Kidney (tissue), 14 donors: ENCODE results near the gene ANKRD6. TPM values are rescaled to one million over a fixed set of nuclear protein-coding genes. Genes with fewer than 3 reads are reported as not detected.

Experiments used
- DNase-seq, 5 donors: peaks; one replicate each; pipeline ENCODE4 v3.0.0-alpha.2; 2013 to 2020
- FAIRE-seq: peaks from 2 replicates; lab custom pipeline; 2012; peaks lifted over from hg19 to GRCh38; lab: Jason Lieb, UNC
- H3K27ac ChIP-seq, 2 donors: one replicate each; pipeline ENCODE4 v1.7.0; 2013; ENCODE audit warnings: low read depth in 2 of 2, low read length in 2 of 2, inconsistent platforms in 1 of 2
- H3K27me3 ChIP-seq: one replicate; pipeline ENCODE4 v1.7.1; 2013; ENCODE audit warnings: low read length, inconsistent platforms; ENCODE audit not compliant: control insufficient read depth, insufficient read depth
- H3K36me3 ChIP-seq, 3 donors: one replicate each; pipeline versions ENCODE4 v1.7.0 to v1.7.1; 2013; ENCODE audit warnings: low read length in 3 of 3, control low read depth in 1 of 3, inconsistent platforms in 1 of 3; ENCODE audit not compliant: insufficient read depth in 3 of 3, control insufficient read depth in 2 of 3
- H3K4me1 ChIP-seq, 3 donors: one replicate each; pipeline versions ENCODE4 v1.7.0 to v1.7.1; 2013; ENCODE audit warnings: low read length in 3 of 3, inconsistent platforms in 1 of 3, low read depth in 1 of 3; ENCODE audit not compliant: control insufficient read depth in 2 of 3, insufficient read depth in 2 of 3
- H3K4me3 ChIP-seq, 3 donors: one replicate each; pipeline versions ENCODE4 v1.7.0 to v1.8.1; 2013; ENCODE audit warnings: low read length in 3 of 3, control low read depth in 1 of 3, inconsistent platforms in 1 of 3
- H3K9ac ChIP-seq, 3 donors: one replicate each; pipeline versions ENCODE4 v1.7.0 to v1.7.1; 2013; ENCODE audit warnings: low read length in 3 of 3, control low read depth in 1 of 3, inconsistent platforms in 1 of 3
- H3K9me3 ChIP-seq, 3 donors: one replicate each; pipeline versions ENCODE4 v1.7.0 to v1.7.1; 2013; ENCODE audit warnings: low read length in 3 of 3, control low read depth in 1 of 3, inconsistent platforms in 1 of 3; ENCODE audit not compliant: control insufficient read depth in 2 of 3, insufficient read depth in 1 of 3
- intact Hi-C: fragments of 100-400 bp; cut with DNase I; formaldehyde crosslinking; loops from one replicate; pipeline ENCODE4 v1.11.1; 2022
- polyA plus RNA-seq: library from polyadenylated mRNA; stranded (reverse); fragments of 350-450 nt; fragmentation: Illumina TruSeq; extraction: RNeasy Lipid Tissue Mini Kit (QIAGEN cat#74804); gene quantifications from one replicate; pipeline ENCODE4 v1.2.3, GENCODE V29; 2014; ENCODE audit warnings: low read depth, low replicate concordance; ENCODE audit not compliant: insufficient read depth
- total RNA-seq: library from RNA; stranded (reverse); fragmentation: NEBNext Ultra II Directional; extraction: Animal tissue kit (Norgen Biotek cat#: 25700); gene quantifications from one replicate; pipeline ENCODE4 v1.2.1, GENCODE V29; 2021
- TF ChIP-seq, protein P1 (sequence below): IDR thresholded peaks from 3 replicates; pipeline ENCODE4 v1.5.1; 2012; ENCODE audit warnings: mild to moderate bottlenecking, moderate library complexity, borderline replicate concordance; ENCODE audit not compliant: insufficient read depth; ENCODE audit errors: extremely low read depth
- donor health status: control.
- donor health status: control.
- donor health status: control.
- donor health status: control.
- donor health status: control.
- donor health status: DM: yes; HTN: yes; CAD: no.
- donor health status: Normal renal cell carcinoma (clear cell type).

The ANKRD6 gene
- total and polyA plus RNA-seq, 2 donors from 2014 or later = 10.3 to 29.5 TPM

DNA sequence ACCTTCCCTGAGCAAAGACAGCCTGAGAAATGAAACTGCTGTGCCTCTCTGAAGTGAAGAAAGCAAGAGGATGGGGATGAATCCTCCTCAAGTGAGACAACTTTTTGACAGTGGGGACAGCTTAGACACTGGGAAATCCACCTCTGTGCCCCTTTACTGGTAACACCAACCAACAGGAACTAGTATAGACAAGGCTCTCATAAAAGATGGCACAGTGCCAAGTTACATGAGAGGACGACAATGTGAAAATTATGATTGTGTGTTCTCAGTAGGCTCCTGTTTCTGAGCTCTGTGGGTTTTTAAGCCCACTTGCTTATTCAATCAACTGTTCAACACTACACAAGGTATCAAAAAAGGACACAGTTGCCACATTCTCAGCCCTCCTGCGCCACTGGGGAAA lies 247.2 kb downstream of the ANKRD6 start:
- no peak for DNase-seq
- no peak for FAIRE-seq
- Histone ChIP-seq H3K9ac (no peak overlapping the region), H3K9me3 (no peaks in the 10 kb centered on the region), H3K4me3 (no peak overlapping the region), H3K27ac (no peak overlapping the region), H3K36me3 (peaks cover 4 to 52% (median 44%) of the 10 kb centered on the region in 3 donors), H3K4me1 (no peaks in the 10 kb centered on the region), H3K27me3 (no peaks in the 10 kb centered on the region)
- intact Hi-C loops = no loop called here
- TF ChIP-seq, protein P1, sequence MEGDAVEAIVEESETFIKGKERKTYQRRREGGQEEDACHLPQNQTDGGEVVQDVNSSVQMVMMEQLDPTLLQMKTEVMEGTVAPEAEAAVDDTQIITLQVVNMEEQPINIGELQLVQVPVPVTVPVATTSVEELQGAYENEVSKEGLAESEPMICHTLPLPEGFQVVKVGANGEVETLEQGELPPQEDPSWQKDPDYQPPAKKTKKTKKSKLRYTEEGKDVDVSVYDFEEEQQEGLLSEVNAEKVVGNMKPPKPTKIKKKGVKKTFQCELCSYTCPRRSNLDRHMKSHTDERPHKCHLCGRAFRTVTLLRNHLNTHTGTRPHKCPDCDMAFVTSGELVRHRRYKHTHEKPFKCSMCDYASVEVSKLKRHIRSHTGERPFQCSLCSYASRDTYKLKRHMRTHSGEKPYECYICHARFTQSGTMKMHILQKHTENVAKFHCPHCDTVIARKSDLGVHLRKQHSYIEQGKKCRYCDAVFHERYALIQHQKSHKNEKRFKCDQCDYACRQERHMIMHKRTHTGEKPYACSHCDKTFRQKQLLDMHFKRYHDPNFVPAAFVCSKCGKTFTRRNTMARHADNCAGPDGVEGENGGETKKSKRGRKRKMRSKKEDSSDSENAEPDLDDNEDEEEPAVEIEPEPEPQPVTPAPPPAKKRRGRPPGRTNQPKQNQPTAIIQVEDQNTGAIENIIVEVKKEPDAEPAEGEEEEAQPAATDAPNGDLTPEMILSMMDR = no peak

DNA sequence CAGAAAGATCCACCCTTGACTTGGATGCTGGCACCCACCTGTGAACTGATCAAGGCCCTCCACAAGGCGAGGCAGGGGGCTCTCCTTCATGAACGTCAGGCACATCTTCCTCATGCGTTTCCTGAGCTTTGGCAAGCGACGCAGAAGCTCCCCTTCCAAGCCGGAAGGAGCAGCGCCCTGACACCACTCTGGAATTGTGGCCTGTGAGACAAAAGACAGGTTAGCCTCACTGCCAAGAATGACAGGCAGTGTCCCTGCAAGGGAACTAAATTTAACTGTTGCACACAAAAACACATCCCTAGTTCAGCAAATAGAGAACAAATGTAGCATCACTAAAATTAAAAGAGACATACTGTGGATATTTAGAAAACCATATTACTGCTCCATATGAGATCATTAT lies 247.6 kb downstream of the ANKRD6 start:
- no peak for DNase-seq
- Histone ChIP-seq H3K27ac (no peak overlapping the region), H3K9ac (no peak overlapping the region), H3K27me3 (no peaks in the 10 kb centered on the region), H3K4me1 (no peaks in the 10 kb centered on the region), H3K36me3 (peaks cover 5 to 52% (median 44%) of the 10 kb centered on the region in 3 donors), H3K9me3 (no peaks in the 10 kb centered on the region), H3K4me3 (no peak overlapping the region)
- FAIRE-seq = no peak
- TF ChIP-seq, protein P1 = no peak
- intact Hi-C loops = no loop called here

DNA sequence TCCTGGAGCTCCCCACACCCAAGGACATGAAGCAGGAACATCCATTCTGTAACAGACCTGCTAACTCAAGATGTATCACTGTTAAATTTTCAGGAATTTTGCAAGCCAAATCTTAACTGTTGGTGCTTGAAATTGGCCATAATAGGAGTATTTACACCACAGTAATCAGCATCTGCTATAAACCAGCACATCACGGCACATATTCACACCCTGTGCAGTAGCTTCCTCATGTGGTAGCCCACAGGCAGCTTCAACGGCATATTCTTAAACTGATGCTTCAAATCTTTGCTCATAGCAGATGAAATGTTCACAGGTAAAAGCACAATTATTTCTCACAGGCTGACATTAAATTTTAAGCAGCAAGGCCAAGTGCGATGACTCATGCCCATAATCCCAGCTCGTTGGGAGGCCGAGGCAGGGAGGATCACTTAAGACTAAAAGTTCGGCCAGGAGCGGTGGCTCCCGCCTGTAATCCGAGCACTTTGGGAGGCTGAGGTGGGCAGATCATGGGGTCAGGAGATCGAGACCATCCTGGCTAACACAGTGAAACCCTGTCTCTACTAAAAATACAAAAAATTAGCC lies 249.1 kb downstream of the ANKRD6 start:
- Histone ChIP-seq H3K9me3 (no peaks in the 10 kb centered on the region), H3K27me3 (no peaks in the 10 kb centered on the region), H3K4me3 (no peak overlapping the region), H3K9ac (no peak overlapping the region), H3K36me3 (peaks cover 5 to 54% (median 52%) of the 10 kb centered on the region in 3 donors), H3K27ac (no peak overlapping the region), H3K4me1 (no peaks in the 10 kb centered on the region)
- FAIRE-seq = no peak
- TF ChIP-seq, protein P1 = no peak
- intact Hi-C loops = no loop called here
- DNase-seq = no peak

DNA sequence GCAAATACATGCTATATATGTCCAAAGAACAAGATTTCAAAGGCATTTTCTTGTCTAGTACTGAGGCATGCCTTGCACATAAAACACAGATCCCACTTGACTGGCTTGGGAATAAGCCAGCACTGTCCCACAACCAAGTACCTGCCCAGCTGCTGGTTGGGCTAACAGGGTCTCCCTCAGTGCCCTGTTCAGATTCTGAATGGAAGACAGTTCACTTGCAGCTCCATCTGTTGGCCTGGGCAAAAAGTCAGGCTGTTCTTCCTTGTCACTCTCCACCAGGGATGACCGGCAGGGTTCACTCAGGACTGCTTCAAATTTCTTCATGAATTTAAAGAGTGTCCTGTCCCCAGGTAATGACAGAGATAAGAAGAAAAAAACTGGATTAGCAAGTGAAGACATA lies 250.0 kb downstream of the ANKRD6 start:
- intact Hi-C loops = no loop called here
- FAIRE-seq (no peak), DNase-seq (no peak)
- no peak overlapping the region for H3K4me3 ChIP-seq
- H3K9ac ChIP-seq = no peak overlapping the region
- no peak overlapping the region for H3K27ac ChIP-seq
- no peaks in the 10 kb centered on the region for H3K9me3 ChIP-seq
- TF ChIP-seq, protein P1 = no peak
- H3K27me3 ChIP-seq = no peaks in the 10 kb centered on the region
- H3K36me3 ChIP-seq = peaks cover 13 to 54% (median 53%) of the 10 kb centered on the region in 3 donors
- H3K4me1 ChIP-seq = no peaks in the 10 kb centered on the region
